Sciatic nerve (tissue), 2 donors: Measurements from ENCODE around the gene ITGA6. TPM values are rescaled to one million over a fixed set of nuclear protein-coding genes. Genes with fewer than 3 reads are reported as not detected.

Source experiments
- ATAC-seq: fragments of 200-7000 bp; cut with Tn5 transposase; one replicate; pipeline ENCODE4 v1.9.1; 2020; ENCODE audit warnings: mild to moderate bottlenecking, moderate library complexity
- DNase-seq: peaks from one replicate; pipeline ENCODE4 v3.0.0-alpha.2; 2020; ENCODE audit warnings: low spot score
- intact Hi-C: fragments of 100-400 bp; cut with DNase I; formaldehyde crosslinking; loops from one replicate; pipeline ENCODE4 v1.14.2; 2022
- total RNA-seq: library from RNA; stranded (reverse); fragmentation: NEBNext Ultra II Directional; extraction: Animal tissue kit (Norgen Biotek cat#: 25700); gene quantifications from one replicate; pipeline ENCODE4 v1.2.1, GENCODE V29; 2021
- donor health status: DM: no; HTN: no; CAD: no.
- donor health status: DM: no; HTN: no; CAD: no.

The ITGA6 gene
- 606 TPM for total RNA-seq

DNA sequence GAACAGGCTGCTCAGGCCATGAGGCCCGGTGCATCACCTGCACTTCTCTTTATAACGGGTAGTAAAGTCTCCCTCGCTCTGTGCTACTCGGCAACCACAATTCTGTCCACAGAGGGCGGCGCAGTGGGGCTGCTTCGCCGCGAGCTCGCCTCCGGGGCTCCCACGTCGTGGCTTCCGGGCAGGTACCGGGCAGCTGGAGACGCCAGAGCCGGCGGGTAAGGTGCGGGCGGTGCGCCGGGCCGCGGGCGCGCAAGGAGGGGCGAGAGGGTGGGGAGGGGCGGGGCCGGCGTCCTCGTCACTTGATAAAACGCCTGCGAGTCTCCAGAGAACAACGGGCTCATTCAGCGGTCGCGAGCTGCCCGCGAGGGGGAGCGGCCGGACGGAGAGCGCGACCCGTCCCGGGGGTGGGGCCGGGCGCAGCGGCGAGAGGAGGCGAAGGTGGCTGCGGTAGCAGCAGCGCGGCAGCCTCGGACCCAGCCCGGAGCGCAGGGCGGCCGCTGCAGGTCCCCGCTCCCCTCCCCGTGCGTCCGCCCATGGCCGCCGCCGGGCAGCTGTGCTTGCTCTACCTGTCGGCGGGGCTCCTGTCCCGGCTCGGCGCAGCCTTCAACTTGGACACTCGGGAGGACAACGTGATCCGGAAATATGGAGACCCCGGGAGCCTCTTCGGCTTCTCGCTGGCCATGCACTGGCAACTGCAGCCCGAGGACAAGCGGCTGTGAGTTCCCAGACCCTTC lies at the start of gene ITGA6:
ITGA6 (plus strand) TSS at position 331 of the 734 bp plus-strand sequence.
- intact Hi-C loops, result no loop called here
- ATAC-seq (peak; percentile 60), DNase-seq (peak; percentile 85)

DNA sequence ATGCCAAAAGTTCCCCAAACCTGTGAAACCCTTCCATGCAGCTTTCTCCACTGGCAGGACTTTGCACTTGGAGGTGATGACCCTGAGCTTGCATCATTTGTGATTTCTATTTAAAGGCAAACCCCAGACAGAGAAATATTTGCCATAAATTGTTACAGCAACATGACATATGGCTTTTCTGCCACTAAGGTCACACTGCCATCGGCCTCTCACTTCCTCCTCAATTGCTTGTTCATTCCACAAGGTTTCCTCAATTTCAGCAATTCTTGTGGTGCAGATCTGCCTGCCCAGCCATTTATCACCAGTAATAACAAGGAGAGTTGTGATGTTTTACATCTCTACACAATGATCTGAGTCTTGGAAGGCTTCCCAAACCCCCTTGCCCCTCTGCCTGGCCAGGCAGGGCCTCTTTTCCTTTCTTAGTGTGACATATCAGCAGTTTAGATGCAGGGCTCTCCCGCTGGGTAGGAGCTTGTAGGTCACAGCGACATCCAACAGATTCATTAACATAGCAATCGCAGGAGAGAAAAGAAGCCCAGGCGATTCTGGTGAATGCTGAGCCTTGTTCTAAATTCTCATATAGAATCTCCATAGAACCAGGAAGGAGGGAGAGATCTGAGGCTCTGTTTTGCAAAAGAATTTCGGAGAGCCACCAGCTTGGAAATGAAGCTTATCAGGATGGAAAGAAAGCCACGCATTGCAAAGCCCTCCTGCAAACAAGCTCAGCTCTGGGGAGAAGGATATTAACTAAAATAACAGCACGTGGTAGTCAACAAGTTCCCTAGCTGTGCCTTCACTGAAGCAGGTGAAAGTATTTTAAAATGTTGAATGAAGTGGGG lies 46.7 kb upstream of the ITGA6 start:
- no peak for ATAC-seq
- DNase-seq, result no peak
- intact Hi-C loops, result no loop called here

DNA sequence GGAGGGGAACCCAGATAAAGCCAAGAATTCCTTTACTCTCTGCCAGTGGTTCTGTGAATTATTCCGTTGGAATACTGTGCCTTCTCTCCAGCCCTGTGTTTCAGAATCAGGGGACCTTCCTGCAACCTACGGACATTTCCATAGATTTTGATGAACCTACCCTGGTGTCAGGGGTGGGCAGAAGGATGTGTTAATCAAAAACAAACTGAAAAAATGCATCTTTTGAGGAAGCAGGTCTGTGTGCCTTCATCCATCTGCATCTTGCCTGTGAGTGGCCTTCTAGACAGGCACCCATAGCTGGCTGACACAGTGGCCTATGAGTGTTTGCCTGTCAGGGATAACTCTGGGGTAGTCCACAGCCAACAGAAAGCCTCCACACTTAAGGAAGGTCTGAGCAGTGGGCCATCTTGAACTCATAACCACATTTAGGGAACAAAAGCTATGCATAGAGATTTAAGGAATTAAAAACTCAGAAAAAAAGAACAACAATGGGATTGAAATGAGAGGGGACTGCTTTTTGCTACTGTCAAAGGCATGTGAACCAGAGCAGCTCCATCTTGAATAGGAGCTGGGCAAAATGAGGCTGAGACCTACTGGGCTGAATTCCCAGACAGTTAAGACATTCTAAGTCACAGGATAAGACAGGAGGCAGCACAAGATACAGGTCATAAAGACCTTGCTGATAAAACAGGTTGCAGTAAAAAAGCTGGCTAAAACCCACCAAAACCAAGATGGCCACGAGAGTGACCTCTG lies 45.9 kb upstream of the ITGA6 start:
- intact Hi-C loops, result no loop called here
- ATAC-seq (no peak), DNase-seq (no peak)

DNA sequence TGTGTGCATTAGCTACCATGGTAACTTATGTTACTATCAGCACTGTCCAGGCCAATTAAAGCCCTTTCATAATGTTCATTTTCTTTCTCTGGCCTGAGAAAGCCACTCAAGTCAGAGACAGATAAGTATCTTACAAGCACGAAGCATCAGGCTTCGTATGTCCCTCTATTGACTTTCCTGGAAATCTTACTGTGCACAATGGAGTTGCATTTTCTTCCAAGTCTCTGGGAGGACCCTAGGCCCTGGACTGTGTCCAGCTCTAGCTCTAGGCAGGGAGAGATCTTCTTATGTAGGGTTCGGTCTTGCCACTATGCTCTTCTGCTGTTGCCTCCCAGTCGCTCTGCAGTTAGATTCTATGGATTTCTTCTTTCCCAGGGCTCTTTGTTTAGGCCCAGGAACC lies 40.0 kb upstream of the ITGA6 start:
- intact Hi-C loops, result no loop called here
- DNase-seq (no peak), ATAC-seq (no peak)

DNA sequence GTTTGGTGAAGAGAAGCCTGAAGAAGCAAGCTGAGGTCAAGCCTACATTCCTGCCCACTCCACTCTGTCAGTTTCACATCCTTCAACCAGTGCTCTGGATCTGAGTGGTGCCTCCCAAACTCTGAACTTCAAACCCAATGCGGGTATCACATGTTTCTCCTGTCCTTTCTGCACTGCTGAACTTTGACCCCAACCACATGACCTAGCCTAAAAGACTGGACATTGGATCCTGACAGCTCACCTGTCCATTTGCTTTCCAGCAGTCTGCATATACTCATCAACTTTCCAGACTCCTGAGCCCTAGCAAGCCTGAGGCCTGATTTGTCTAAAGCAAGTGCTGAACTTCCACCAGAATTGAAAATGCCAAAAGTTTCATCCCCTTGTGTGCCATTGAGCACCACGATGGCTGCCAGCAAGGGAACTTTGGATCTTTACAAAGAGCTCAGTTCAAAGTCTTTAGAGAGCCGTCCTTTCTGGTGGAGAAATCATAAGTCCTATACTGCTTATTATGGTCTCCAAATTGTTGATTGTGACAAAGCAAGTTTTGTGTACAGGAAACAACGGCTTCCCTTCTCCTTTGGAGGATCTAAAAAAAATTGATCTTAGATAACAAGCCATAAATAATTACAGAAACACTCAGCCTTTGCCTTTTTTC lies 37.6 kb upstream of the ITGA6 start:
- ATAC-seq, result no peak
- no peak for DNase-seq
- intact Hi-C loops, result no loop called here

DNA sequence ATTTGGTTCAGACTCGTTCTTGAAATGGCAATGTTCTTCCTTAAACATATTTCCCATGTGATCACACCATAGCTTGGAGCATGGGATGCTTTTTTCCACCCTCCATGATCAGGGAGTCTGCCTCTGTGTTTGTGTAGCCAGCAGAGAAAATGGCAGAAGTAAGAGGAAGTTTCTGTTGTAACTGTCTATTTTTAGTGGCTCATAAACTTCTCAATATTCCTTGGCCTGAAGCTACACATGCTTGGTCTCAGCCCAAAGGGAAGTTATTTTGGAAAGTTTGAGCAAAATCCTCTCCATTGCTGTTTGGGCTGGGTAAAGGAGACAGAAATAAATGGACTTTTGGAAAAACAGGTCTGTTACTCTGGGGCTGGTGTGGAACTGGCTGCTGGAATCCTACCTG lies 33.4 kb upstream of the ITGA6 start:
- peak; percentile 25 for ATAC-seq
- intact Hi-C loops, result no loop called here
- DNase-seq, result no peak

DNA sequence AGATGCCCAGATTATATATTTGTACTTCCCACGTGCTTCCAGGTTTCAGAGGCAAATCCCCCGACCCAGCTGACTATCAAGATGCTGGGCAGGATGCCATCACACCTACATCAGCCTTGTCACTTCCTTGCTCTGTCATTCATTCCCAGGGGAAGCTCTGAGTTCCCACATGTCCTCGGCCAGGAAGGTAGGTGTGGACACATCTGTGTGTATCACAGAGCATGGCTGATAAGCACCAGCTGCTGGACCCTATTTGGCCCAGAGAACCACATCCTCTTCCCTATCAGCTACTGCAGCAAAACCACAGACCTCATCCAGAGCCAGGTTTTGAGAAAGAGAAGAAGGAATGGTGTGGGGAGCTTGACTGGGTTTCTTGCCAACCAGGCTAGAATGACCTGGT lies 31.9 kb upstream of the ITGA6 start:
- DNase-seq (no peak), ATAC-seq (no peak)
- intact Hi-C loops, result no loop called here

DNA sequence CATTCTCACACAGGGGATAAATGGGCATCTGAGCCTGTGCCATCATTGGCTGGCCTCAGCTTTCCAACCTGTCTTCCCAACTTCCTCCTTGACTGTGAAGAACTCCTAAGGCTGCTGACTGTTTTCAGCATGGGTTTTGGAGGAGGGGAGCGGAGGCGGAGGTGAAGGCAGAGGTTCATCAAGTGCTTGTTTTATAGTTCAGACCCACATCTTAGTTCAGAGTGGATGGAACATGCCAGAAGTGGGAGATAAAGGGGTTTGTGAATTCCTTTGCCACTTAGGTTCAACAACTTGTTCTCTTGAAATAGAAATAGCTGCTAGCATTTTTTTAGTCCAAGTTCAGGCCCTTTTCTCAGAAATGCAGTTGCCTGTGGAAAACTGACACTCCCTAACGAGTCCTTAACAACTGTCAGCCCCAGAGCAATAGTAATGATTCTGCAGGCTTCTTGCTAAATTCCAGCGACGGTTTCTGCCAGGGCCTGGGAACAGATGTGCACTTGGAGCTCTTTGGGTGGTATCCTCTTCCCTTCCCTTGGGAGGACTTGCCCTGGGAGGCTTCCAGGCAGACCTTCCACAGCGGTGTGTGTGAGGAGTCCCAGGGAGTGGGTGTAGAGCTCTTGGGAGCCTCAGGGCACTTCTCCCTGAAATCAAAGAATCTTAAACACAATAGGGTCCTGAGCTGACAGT lies 30.1 kb upstream of the ITGA6 start:
- DNase-seq (no peak), ATAC-seq (peak; percentile 90)
- intact Hi-C loops, result no loop called here

DNA sequence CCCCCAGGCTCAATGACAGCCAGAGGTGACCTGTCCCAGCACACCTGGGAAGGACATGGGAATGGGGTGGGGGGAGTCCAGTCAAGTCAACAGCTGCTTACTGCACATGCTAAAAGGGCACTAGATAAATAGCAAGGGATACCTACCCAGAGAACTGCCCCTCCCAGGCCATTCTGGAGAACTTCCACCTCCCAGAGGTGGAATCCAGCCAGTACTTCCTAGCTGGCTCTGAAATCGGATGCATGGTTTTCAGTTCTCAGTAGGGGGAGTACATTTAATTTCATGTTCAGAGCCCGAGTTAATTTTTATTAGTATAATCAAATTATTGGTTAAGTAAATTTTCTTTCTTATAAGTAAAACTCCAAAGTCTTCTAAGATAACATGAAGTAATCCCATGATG lies 28.9 kb upstream of the ITGA6 start:
- intact Hi-C loops, result no loop called here
- DNase-seq, result no peak
- ATAC-seq, result peak; percentile 23

DNA sequence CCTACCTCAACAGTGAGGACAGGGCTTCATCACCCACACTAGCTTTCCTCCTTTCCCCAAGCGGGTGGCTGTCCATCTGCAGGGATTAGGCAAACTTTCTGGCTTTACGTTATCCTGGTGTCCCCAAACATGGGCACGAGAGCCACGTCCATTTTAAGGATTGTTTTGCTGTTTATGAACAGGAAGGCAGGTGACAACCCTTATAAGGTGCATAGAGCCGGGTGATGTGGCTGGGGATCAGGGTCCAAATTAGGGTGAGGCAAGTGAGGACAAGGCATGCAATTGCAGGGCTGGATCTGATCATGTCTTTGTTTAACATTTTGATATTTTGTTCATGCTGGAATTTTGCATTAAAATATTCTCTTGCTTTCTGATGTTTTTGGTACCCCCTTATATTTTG lies 27.6 kb upstream of the ITGA6 start:
- intact Hi-C loops, result no loop called here
- ATAC-seq, result no peak
- no peak for DNase-seq

DNA sequence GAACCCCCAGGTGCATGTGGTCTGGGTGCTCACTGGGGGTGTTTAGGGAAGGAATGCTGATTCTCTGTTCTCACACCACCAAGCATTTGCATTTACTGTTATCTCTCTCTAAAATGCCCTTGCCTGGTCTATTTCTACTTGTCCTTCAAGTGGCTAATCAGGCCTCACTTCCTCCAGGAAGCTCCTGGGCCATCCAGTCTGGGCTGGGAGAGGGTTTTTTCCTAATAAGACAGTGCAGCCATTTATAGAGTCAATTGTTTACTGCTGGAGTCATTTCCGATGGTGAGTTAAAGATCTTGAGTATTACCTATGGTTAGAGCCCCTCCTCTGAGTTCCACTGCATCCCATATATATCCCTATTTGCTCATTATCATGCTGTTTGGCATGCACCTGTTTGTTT lies 25.2 kb upstream of the ITGA6 start:
- DNase-seq, result no peak
- no peak for ATAC-seq
- intact Hi-C loops, result no loop called here

DNA sequence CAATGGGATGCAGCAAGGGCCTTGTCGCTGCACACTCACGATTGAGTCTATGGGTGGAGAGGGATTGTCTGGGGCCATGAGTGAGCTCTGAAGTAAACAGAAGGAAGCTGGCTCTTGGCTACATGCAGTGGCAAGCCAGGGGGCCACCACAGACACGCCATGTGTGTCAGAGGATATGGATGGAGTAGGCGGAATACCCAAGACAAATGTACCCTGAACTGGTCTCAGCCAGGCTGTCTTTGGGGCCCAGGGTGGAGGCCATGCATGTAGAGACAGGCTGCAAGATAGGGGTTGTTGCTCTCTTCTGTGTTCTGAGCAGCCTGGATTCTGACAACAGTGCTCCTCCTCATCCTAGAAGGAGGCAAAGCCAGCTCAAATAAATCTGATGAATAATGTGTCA lies 24.0 kb upstream of the ITGA6 start:
- ATAC-seq, result no peak
- DNase-seq, result no peak
- intact Hi-C loops, result no loop called here

DNA sequence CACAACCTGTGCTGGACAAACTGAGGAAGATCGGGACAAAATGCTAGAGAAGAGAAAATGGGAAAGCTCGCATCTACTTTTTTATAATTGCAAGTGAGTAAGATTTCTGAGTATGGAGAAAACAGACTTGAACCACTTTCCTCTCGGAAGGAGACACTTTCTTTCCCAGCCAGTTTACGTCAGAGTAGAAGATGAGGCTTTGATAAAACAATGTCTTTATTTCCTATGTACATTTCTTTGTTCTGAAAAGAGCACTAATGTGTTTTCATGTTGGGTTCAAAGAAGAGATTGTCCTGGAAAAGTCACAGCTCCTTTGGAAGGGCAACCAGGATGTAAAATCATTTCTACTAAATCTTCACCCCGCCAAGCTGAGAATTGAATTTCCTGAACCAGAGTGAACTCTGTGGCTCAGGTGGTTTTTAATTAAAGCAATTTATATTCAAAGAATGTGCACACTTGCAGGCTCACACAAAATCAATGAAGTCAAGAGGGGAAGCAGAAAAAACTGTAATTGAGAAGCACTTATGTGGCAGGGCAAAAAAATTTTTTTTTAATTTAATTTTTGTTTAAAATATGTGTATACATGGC lies 23.4 kb upstream of the ITGA6 start:
- ATAC-seq, result no peak
- DNase-seq, result no peak
- intact Hi-C loops, result no loop called here

DNA sequence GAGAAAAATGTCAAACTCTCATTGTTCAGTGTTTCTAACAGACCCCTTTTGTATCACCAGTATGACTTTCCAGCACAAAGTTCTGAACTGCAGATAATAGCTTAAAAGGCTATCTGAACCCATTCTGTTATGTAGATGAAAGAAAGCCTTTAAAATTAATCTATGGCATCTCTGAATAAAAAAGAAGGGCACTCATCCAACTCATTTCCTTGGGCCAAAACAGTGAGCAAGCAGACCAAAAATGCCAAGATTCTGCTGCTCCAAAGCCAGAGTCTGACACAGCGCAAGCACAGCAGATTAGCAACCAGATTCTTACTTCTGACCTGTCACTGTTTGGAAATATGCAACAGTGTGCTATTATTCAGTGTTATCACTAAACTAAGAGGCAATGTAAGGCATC lies 22.6 kb upstream of the ITGA6 start:
- DNase-seq (no peak), ATAC-seq (peak; percentile 64)
- intact Hi-C loops, result no loop called here

DNA sequence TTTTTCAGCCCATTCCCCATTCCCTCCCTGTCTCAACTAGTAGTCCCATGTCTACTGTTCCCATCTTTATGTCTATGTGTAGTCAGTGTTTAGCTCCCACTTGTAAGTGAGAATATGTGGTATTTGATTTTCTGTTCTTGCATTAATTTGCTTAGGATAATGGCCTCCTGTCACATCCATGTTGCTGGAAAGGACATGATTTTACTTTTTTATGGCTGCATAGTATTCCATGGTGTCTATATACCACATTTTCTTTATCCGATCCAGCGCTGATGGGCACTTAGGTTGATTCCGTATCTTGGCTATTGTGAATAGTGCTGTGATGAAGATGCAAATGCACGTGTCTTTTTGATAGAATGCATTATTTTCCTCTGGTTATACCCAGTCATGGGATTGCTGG lies 21.7 kb upstream of the ITGA6 start:
- no peak for DNase-seq
- intact Hi-C loops, result no loop called here
- no peak for ATAC-seq

DNA sequence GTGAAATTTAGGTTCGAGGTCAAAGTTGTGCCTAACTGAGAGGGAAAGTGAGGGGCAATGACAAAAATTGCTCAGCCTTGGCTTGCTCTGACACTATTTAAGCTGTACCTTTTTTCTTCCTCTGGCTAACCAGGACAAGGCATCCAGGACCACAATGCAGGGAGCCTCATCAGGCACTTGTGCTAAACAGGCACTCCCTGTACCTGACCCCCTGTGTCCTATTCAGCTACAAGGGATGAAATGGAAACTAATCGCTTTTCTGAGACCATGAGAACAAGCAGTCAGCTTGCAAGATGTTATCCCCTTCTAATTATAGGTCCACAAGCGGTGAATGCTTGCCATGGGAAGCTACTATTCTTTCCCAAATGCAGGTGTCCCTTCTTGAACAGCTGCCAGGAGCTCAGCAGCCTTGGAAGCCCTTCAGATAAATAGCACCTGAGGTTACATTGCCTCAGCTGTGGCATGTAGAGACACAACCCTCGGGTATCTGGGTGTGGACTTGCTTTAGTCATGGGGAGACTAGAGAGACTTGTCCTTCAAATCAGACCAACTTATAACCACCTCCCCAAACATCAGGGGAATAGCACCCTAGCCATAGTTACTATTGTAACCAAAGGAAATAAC lies 19.1 kb upstream of the ITGA6 start:
- intact Hi-C loops, result no loop called here
- ATAC-seq, result no peak
- no peak for DNase-seq

DNA sequence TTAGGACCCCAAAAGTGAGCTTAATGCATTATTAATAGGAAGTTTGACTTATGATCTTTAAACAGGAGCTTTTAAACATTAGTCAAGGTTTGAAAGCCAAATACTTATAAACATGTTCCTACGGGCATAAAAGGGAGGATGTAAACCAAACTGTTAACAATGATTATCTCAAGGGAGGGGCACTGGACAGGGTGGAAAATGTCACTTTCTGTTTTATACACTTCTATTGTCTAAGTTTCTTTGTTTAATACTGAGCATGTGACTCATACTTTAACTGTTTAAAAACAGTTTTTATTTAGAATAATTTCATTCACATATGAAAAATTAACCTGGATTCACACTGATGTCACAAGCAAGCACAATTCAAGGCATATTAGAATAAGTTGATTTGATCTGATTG lies 18.3 kb upstream of the ITGA6 start:
- intact Hi-C loops, result no loop called here
- DNase-seq, result no peak
- no peak for ATAC-seq

DNA sequence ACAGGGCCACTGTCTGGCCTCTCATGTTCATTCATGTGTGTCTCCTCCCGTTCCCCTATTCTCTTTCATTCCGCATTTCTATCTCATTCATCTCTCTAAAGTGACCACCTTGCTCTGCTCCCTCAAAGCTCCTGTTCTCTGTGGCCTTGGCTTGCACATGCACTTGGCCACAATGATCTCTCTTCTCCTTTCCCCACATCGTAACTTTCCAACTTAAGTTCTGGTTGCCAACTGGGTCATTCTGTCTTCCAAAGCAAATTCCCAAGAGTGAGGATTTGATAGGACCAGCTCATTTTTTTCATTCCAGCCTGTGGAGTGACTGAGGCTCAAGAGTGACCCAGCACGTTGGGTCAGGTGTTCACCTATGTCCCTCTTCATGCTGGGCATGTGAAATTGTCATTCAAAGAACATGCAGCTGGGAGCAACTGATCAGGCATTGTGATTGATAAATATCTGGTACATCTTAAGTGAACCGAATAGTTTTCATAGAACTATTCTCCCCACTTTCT lies 14.3 kb upstream of the ITGA6 start:
- ATAC-seq, result no peak
- intact Hi-C loops, result no loop called here
- DNase-seq, result no peak
